NCI-H1417 treated with DMSO at 0.1 percent for 48 hours (cell line): Measurements from ENCODE around the gene TMIGD1.
"Not testable (repeated sequence)": the region's sequence is repeated elsewhere in the genome, so short reads cannot be mapped to it uniquely, and the experiment has no call there.

Source experiments
- DNase-seq: peaks from one replicate; lab custom pipeline; 2025; lab: John Stamatoyannopoulos, UW

Gene TMIGD1

DNA sequence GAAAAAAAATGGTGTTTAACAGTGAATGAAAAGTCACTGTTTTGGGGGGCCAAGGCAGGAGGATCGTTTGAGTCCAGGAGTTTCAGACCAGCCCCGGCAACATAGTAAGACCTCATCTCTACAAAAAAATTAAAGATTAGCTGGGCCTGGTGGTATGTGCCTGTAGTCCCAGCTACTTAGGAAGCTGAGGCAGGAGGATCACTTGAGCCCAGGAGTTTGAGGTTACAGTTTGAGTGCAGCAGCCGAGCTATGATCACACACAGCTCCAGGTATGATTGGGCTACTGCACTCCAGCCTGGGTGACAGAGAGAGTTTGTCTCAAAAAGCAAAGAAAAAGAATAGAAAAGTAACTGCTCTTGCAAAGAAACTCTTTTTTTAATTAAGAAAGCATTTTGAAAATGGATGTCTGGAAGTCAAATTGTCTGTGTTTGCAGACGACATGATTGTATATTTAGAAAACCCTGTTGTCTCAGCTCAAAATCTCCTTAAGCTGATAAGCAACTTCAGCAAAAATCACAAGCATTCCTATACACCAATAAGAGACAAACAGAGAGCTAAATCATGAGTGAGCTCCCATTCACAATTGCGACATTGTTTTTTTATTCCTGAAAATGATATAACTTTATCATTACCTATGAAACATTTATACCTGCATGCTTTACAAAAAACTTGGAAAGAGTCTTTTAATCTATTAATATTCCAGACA lies 24.4 kb upstream of the TMIGD1 start:
- DNase-seq, result no peak

DNA sequence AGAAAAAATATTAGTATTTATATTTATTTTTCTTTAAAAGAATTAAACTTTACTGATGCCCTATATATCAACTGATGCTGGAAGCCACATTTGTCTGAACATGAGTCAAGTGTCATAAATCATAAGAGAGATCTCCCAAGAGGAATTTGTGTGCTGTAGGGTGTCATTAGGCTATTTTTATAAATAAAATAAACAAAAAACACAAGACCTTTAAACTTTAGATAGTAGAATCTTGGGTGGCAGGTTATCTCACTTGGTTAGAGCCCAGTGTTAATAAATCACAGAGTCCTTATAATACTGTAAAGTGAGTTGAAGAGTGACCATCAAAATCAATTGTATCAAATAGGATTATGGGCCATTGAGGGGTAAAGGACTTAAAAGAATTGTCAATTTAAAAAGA lies 23.6 kb upstream of the TMIGD1 start:
- DNase-seq, result no peak

DNA sequence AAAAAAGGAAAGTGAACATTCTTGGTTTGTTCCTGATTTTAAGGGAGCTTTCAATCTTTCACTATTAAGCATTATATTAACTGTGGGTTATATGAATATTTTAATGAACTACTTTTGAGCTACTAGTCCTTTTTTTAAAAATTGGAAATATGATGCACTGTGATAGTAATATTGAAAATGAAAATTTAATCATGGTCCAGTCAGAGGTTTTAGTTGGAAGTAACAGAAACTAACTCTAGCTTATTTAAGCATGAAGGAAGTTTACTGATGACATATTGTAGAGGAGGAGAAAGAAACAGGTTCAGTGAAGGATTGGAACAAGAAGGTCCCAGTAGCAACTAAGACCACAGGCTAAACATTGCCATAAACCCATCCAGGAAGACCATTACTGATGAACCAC lies 20.8 kb upstream of the TMIGD1 start:
- DNase-seq, result no peak

GRCh38 chr17:30352240-30352814 lies 18.5 kb upstream of the TMIGD1 start:
- DNase-seq, result no peak

DNA sequence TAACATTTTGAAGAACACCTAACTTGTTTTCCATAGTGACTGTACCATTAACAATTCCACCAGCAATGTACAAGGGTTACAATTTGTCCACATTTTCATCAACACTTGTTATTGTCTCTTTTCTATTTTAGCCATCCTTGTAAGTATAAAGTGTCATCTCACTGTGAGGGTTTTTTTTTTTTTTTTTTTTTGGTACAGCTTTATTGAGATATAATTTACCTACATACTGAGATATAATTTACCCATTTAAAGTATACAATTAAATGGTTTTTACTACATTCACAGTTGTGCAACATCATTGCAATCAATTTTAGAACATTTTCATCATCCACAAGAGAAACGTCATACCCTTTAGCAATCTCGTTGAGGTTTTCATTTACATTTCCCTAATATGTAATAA lies 17.9 kb upstream of the TMIGD1 start:
- no peak for DNase-seq

GRCh38 chr17:30351263-30351662 lies 17.4 kb upstream of the TMIGD1 start:
- DNase-seq, result not testable (repeated sequence)

GRCh38 chr17:30349252-30349651 lies 15.4 kb upstream of the TMIGD1 start:
- no peak for DNase-seq

DNA sequence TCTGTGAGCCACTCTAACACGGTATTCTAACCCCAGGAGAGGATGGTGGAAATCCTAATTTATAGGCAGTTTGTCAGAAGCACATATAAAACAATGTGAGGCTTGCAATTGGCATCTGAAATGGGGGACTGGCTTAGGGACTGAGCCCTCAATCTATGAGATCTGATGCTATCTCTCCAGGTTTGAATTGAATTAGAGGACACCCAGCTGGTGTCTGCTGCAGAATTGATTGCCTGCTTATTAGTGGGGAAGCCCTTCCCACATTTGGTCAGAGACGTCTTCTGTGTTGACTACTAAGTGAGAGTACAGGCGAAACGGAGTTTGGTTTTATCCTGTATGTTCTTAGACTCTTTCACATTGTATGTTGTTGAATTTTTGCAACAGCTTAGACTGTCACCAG lies 13.6 kb upstream of the TMIGD1 start:
- DNase-seq, result peak; percentile 68

DNA sequence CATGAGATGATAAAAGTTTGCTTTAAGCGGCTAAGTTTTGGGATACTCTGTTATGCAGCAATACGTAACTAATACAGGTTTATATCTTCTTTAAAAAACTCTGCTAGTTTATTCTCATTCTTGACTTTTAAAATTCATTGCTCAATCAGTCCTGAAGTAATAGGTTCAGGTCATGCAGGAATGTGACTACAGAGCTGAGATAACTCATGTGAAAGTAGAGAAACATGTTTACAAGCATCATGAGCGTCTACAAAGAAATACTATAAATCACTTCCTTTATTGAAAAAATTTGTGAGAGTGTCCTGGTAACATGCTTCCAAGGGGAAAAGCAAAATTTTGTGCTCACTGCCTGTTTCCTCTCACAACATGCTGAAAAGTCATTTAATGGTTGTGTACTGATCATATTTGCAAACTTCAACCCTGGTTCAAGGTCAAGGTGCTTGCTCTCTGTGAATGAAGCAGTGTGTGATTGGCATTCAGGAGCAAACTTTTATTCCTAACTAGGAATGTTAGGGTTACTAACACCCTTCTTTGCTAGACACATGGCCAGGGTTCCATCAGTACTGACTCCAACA lies 12.5 kb upstream of the TMIGD1 start:
- no peak for DNase-seq

- no peak for DNase-seq
Observed at GRCh38 chr17:30345527-30346075, 11.7 kb upstream of the TMIGD1 start.

- no peak for DNase-seq
Observed at GRCh38 chr17:30345089-30345433, 11.2 kb upstream of the TMIGD1 start.

DNA sequence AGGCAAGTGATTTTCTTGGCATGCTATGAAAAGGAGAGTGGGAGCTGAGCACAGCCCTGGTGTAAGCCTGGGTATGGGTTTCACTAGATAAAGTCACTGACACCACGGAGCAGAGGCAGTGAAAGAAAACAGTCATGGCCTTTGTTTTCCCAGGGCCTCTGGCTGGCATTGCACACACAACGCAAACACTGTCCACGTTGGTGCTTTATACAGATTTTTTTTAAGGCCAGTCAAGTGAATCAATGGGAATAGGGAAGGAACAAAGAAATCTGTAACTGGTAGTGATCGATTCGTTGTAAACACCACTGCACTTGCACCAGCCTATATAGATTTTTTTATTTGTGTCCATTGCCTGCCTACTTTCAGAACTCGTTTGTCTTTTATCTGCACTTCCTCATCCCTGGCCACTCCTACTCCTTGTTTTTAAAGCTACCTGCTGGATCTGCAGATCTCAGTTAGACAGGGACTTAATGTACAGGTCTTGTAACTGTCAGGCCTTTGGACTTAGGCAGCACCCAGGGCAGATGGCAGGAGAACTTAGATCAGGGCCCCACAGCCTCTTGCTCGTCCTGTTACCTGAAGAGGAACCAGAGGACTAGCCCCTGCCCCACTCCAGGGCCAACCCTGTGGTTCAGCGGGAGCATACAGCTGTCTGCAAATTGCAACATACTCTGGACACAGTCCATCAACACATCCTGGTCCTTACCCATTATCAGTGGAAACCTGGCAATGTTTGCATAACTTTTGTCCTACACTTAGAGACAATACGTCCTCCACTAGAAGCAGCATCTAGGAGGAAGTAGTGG lies 10.6 kb upstream of the TMIGD1 start:
- DNase-seq, result no peak

DNA sequence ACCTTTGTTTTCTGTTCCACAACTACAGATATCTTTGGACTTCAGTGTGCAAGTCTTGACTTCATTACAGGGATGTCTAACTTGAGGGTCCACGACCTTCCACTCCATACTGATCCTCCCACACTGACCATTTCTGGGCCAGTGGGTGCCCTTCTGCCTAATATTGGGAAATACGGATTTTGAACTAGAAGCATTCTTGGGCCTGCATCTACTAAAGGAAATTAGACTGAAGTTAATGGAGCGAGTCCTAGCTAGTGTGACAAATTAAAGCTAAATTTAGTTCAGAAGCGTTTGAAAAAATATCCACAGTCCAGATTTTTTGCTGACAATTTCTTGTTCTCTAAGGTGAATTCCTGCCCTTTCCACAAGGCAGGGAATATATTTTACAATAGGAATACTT lies 9.9 kb upstream of the TMIGD1 start:
- no peak for DNase-seq

DNA sequence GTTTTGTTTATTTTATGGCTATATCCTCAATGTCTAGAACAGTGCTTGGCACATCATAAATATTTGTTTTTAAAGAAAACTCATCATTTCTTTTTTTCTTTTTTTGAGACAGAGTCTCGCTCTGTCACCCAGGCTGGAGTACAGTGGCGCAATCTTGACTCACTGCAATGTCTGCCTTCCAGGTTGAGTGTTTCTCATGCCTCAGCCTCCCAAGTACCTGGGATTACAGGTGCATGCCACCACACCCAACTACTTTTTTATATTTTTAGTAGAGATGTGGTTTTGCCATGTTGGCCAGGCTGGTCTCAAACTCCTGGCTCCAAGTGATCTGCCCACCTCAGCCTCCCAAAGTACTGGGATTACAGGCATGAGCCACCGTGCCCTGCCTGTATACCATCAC lies 9.4 kb upstream of the TMIGD1 start:
- DNase-seq, result not testable (repeated sequence)

DNA sequence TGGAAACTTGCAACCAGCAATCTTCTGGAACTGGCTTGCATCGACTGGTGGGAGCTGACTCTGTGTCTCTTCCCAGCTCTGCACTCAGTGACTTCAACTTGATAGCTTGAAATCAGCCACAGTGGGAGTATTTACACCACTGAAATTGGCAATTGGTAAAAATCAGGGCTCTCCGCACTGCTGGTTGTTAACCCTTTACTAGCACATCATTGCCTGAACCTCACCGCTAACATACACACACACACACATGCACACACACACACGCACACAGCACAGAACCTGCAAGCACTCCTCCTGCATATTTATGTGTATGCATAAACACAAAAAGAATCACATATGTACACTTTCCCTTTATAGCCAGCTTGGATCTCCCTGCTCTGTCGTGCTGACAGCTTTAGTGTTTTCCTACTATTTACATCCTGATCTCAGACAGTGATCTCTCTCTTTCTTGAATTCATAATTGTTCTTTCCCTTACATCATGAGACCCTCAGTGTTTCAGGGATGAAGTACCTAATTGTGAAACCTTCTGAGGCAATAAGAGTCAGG lies 7.9 kb upstream of the TMIGD1 start:
- no peak for DNase-seq

DNA sequence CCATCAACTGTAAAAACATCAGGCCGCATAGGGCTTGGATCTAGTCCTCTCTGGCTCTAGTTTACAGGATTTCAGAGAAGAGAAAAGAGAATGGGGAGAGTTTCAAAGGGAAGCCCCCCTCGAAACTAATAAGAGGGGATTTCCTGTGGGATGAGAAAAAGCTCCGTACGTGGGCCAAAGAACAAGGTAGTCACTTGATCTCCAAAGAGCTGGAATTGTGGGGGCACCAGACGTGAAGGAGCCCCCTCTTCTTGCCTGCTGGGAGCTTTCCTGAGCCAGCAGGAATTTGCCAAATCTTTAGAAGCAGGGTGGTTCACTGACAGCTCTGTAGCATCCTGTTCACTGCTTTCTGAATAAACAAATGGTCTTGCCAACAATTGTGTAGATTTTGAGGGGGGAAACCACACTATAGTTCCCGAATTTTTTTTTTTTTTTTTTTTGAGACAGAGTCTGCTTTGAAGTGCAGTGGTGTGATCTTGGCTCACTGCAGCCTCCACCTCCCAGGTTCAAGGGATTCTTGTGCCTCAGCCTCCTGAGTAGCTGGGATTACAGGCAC lies 7.0 kb upstream of the TMIGD1 start:
- DNase-seq, result no peak

- no peak for DNase-seq
Observed at GRCh38 chr17:30339086-30339485, 5.2 kb upstream of the TMIGD1 start.

- DNase-seq, result no peak
Observed at GRCh38 chr17:30337393-30337999, 3.6 kb upstream of the TMIGD1 start.

- DNase-seq, result no peak
Observed at GRCh38 chr17:30336369-30337171, 2.7 kb upstream of the TMIGD1 start.

- no peak for DNase-seq
Observed at GRCh38 chr17:30334421-30334820, 564 bp upstream of the TMIGD1 start.

DNA sequence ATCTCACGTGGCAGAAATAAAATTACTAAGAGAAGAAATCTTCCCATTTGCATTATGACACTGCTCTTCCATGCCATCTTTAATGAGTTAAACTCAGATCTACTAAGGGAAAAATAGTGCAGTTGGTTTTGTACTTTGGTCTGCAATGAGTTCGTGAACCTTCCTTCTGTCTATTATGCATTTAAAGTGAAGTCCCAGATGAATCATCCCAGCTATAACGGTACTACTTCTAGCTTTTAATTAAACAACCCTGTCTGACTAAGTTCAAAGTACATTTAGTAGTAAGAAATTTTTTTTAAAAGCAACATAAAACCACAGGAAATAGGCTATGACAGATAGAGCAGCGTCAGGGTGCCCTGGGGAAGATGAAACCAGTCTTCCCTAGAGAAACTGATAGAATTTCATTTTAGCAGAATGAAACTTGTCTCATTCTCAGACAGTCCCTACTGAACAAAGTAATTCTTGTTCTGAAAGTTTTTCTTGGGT lies 1.8 kb downstream of the TMIGD1 start:
- DNase-seq, result no peak
